ENCODE results near the gene PDE4DIP. TPM values are rescaled to one million over a fixed set of nuclear protein-coding genes. Genes with fewer than 3 reads are reported as not detected.
A peak's percentile ranks its signal among the peaks of the same experiment; 100 is the strongest.
"Not testable (repeated sequence)": the region's sequence is repeated elsewhere in the genome, so short reads cannot be mapped to it uniquely, and the experiment has no call there.

Gene PDE4DIP
- total RNA-seq, 8 experiments from 2014 or later, result 39.0 to 215 (median 64.9) TPM

DNA sequence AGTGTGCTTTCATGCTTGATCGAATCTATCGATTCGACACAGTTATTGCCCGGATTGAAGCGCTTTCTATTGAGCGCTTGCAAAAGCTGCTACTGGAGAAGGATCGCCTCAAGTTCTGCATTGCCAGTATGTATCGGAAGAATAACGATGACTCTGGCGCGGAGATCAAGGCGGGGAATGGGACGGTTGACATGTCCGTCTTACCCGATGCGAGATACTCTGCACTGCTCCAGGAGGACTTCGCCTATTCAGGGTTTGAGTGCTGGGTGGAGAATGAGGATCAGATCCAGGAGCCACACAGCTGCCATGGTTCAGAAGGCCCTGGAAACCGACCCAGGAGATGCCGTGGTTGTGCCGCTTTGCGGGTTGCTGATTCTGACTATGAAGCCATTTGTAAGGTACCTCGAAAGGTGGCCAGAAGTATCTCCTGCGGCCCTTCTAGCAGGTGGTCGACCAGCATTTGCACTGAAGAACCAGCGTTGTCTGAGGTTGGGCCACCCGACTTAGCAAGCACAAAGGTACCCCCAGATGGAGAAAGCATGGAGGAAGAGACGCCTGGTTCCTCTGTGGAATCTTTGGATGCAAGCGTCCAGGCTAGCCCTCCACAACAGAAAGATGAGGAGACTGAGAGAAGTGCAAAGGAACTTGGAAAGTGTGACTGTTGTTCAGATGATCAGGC, 108.8 kb downstream of the PDE4DIP start:
- in situ Hi-C loops (cut with MboI; ENCODE audit: low pct_unique_long_range_greater_than_20kb in 2 of 9, low sequenced_read_pairs in 9 of 9, unreplicated experiment in 9 of 9); H3K4me1 ChIP-seq (replicated peaks in 1 of 2); H3K27ac ChIP-seq: not testable (repeated sequence)
- ATAC-seq (replicated peaks in 6 of 8), result peak in 4 of 8 experiments; percentile 0 to 2 (median 2)
- peak overlapping the region; percentile 50 to 82 (median 56) for H3K4me3 ChIP-seq
- WGBS, 10 experiments, result no CpG with 5 or more reads among the region's 28 CpGs

DNA sequence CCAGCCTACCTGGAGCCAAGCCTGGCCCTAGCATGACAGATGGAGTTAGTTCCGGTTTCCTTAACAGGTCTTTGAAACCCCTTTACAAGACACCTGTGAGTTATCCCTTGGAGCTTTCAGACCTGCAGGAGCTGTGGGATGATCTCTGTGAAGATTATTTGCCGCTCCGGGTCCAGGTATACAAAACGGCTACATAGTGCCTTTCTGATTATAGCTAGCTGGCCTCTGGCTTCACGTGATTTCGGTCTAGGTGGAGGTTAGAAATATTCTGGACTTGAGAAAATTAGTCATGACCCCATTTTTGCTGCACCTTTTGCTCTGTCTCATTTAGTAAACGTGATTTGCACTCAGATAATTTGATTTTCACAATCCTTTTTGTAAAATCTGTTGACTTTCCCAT, 109.5 kb downstream of the PDE4DIP start:
- in situ Hi-C loops (cut with MboI; ENCODE audit: low pct_unique_long_range_greater_than_20kb in 2 of 9, low sequenced_read_pairs in 9 of 9, unreplicated experiment in 9 of 9); ATAC-seq (replicated peaks in 6 of 8); H3K4me1 ChIP-seq (replicated peaks in 1 of 2); H3K27ac ChIP-seq: not testable (repeated sequence)
- WGBS, 10 experiments, result 0 to 57% (median 22%) methylated on average over 1 to 6 of the region's 7 CpGs; no CpG with 5 or more reads in 2 of the 10 experiments
- H3K4me3 ChIP-seq, result peak overlapping the region; percentile 32 to 47 (median 45)

DNA sequence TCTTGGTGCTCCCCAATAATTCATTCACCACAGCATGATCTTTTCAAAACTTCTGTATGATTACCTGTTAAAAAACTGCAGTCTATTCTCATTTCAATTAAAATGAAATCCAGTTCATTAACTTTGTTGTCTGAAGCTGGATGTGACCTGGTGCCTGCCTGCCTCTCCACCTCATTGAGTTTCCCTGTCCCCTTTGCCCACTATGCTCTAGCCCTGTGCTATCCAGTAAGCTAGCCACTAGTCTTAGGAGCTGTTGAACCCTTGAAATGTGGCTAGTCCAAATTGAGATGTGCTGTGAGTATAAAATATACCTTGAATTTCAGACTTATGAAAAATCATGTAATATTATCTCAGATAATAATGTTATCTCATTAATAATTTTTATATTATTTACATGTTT, 114.1 kb downstream of the PDE4DIP start:
- H3K27ac ChIP-seq; in situ Hi-C loops (cut with MboI; ENCODE audit: low pct_unique_long_range_greater_than_20kb in 2 of 9, low sequenced_read_pairs in 9 of 9, unreplicated experiment in 9 of 9); H3K4me1 ChIP-seq (replicated peaks in 1 of 2); H3K4me3 ChIP-seq: not testable (repeated sequence)
- ATAC-seq (replicated peaks in 6 of 8), result peak in 5 of 8 experiments; percentile 40 to 53 (median 49)

DNA sequence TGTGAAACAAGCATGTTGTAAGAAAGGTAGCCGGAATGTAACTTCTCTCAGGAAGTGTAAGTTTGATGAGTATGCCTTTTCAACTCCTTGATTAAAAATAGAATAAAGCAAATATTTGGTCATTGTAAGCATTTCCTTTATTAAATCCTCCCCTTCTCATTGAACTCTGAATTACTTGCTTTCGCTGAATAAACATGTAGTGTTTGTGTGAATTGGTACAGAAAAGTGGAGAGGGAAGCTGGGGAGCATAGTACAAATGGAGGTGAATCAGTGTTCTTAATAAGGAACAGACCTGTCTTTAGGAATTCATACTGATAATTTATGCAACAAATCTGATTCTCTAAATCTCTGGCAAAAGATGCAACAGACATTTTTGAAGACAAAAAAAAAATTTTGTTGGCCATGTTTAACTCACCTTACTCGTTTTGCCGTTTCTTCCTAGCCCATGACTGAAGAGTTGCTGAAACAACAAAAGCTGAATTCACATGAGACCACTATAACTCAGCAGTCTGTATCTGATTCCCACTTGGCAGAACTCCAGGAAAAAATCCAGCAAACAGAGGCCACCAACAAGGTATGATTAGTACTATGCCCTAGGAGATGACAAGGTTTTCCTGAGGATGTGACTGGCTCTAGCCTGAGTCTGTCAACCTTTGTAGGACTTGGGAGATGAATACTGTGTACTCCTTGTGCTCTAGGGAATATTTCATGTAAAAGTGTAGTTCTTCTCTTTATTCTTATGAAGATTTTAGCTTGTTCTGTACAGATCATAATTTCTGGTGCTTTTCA, 116.2 kb downstream of the PDE4DIP start:
- no CpG with 5 or more reads among the region's 4 CpGs for WGBS, 10 experiments
- in situ Hi-C loops (cut with MboI; ENCODE audit: low pct_unique_long_range_greater_than_20kb in 2 of 9, low sequenced_read_pairs in 9 of 9, unreplicated experiment in 9 of 9); H3K27ac ChIP-seq; ATAC-seq (replicated peaks in 6 of 8); H3K4me1 ChIP-seq (replicated peaks in 1 of 2); H3K4me3 ChIP-seq: not testable (repeated sequence)

DNA sequence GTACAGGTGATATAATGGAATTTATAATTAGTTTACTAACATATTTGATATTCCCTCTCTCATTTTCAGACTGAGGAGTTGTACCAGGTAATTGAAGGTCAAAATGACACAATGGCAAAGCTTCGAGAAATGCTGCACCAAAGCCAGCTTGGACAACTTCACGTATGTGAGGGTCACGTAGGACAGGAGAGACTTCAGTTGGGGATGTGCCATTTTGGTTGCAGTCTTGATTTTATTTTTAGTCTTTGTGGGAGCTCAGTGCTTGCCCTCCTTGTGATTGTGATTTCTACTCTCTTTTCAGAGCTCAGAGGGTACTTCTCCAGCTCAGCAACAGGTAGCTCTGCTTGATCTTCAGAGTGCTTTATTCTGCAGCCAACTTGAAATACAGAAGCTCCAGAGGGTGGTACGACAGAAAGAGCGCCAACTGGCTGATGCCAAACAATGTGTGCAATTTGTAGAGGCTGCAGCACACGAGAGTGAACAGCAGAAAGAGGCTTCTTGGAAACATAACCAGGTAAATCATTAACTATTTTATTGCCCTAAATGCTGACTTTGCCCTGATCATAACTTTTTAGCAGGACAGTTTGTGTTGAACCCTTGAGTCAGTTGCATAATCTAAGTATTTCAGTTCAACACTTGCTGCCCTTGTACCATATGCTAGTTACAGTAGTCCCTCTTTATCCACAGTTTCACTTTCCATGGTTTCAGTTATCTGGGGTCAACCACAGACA, 118.1 kb downstream of the PDE4DIP start:
- WGBS, 10 experiments, result no CpG with 5 or more reads among the region's 6 CpGs

DNA sequence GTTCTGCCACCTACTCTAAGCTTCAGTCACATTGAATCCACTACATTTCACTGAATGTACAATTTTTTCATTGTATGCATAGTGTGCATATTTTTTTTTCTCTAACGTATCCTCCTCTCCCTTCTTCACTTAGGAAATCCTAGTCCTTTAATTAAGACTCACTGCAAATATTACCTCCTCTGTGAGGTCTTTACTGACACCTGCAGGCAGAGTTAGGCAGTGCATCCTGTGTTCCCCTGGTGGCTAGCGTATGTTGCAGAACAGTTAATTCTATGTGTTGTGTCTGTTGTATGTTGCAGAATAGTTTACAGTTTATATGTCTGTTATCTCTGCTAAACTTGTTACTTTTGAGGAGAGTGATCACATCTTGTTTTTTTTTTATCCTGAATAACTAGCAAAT, 121.9 kb downstream of the PDE4DIP start:
- no CpG with 5 or more reads among the region's 2 CpGs for WGBS, 10 experiments
- H3K27ac ChIP-seq; H3K4me3 ChIP-seq; H3K4me1 ChIP-seq (replicated peaks in 1 of 2); in situ Hi-C loops (cut with MboI; ENCODE audit: low pct_unique_long_range_greater_than_20kb in 2 of 9, low sequenced_read_pairs in 9 of 9, unreplicated experiment in 9 of 9): not testable (repeated sequence)
- peak; percentile 65 to 91 (median 88) for ATAC-seq (replicated peaks in 6 of 8)

More for the DNA sequence above, 118.1 kb downstream of the PDE4DIP start:
- in situ Hi-C loops (cut with MboI; ENCODE audit: low pct_unique_long_range_greater_than_20kb in 2 of 9, low sequenced_read_pairs in 9 of 9, unreplicated experiment in 9 of 9); H3K4me3 ChIP-seq; ATAC-seq (replicated peaks in 6 of 8); H3K4me1 ChIP-seq (replicated peaks in 1 of 2); H3K27ac ChIP-seq: not testable (repeated sequence)

DNA sequence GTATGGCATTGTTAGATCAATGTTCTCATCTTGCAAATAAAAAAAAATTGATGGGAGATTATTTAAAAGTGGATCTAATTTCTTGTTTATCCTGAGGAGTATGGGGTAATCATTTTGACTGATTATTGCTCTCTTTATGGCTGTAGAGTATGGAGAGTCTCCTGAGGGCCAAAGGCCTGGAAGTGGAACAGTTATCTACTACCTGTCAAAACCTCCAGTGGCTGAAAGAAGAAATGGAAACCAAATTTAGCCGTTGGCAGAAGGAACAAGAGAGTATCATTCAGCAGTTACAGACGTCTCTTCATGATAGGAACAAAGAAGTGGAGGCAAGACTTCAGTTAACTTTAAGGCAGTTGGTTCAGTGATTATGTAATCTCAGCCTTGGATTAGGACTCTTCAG, 123.4 kb downstream of the PDE4DIP start:
- ATAC-seq (replicated peaks in 6 of 8); H3K27ac ChIP-seq; H3K4me3 ChIP-seq; in situ Hi-C loops (cut with MboI; ENCODE audit: low pct_unique_long_range_greater_than_20kb in 2 of 9, low sequenced_read_pairs in 9 of 9, unreplicated experiment in 9 of 9); H3K4me1 ChIP-seq (replicated peaks in 1 of 2): not testable (repeated sequence)
- whole genome bisulfite sequencing, 10 experiments, result no CpG with 5 or more reads among the region's 2 CpGs

DNA sequence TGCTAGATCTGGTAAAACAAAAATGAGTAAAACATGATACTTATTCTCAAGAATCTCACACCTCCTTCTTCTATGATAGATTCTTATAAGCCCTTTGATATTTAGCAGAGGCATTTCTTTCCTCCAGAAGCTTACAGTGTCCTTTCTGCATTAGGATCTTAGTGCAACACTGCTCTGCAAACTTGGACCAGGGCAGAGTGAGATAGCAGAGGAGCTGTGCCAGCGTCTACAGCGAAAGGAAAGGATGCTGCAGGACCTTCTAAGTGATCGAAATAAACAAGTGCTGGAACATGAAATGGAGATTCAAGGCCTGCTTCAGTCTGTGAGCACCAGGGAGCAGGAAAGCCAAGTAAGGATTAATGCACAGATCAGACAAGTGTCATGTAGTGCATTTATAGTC, 124.5 kb downstream of the PDE4DIP start:
- H3K4me1 ChIP-seq (replicated peaks in 1 of 2); ATAC-seq (replicated peaks in 6 of 8); in situ Hi-C loops (cut with MboI; ENCODE audit: low pct_unique_long_range_greater_than_20kb in 2 of 9, low sequenced_read_pairs in 9 of 9, unreplicated experiment in 9 of 9); H3K27ac ChIP-seq; H3K4me3 ChIP-seq: not testable (repeated sequence)
- no CpG with 5 or more reads among the region's 3 CpGs for WGBS, 10 experiments

DNA sequence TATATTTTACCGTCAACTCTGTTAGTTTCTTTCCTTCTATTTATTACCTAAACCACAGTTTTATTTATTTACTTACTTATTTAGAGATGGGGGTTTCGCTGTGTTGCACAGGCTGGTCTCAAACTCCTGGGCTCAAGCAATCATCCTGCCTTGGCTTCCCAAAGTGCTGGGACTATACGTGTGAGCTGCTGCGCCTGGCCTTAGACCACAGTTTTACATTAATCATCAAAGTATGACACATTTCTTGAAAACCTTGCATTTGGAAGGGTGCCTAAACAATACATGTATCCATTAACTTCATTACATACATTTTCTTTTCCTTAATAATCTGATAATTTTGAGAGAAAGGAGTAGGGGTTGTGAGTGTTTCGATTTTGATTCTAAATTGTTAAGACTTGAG, 124.9 kb downstream of the PDE4DIP start:
- H3K27ac ChIP-seq; H3K4me3 ChIP-seq; ATAC-seq (replicated peaks in 6 of 8); H3K4me1 ChIP-seq (replicated peaks in 1 of 2); in situ Hi-C loops (cut with MboI; ENCODE audit: low pct_unique_long_range_greater_than_20kb in 2 of 9, low sequenced_read_pairs in 9 of 9, unreplicated experiment in 9 of 9): not testable (repeated sequence)
- WGBS, 10 experiments, result no CpG with 5 or more reads among the region's 5 CpGs

DNA sequence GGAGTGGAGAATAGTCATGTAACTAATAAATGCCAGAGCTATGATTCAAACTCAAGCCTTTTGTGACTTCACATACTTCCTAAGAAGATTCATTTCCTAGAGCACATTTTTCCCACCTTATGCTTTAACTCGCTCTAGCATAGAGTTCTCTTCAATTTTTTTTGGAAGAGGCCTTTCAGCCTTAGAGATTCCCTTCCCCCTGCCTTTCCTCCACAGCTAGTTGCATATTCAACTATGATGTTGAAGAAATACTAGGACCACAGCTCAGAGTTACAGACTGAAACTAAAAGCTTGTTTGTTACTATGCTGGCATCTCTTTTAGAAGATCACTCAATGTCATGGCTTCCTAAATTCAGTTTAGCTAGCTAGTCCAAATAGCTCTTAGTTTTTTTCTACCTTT, 131.2 kb downstream of the PDE4DIP start:
- H3K4me1 ChIP-seq (replicated peaks in 1 of 2); in situ Hi-C loops (cut with MboI; ENCODE audit: low pct_unique_long_range_greater_than_20kb in 2 of 9, low sequenced_read_pairs in 9 of 9, unreplicated experiment in 9 of 9); H3K27ac ChIP-seq; H3K4me3 ChIP-seq: not testable (repeated sequence)
- ATAC-seq (replicated peaks in 6 of 8), result peak in 2 of 8 experiments; percentile 45 to 70
- 14 to 83% (median 57%) methylated on average over 1 of the region's 1 CpG; no CpG with 5 or more reads in 7 of the 10 experiments for WGBS, 10 experiments

DNA sequence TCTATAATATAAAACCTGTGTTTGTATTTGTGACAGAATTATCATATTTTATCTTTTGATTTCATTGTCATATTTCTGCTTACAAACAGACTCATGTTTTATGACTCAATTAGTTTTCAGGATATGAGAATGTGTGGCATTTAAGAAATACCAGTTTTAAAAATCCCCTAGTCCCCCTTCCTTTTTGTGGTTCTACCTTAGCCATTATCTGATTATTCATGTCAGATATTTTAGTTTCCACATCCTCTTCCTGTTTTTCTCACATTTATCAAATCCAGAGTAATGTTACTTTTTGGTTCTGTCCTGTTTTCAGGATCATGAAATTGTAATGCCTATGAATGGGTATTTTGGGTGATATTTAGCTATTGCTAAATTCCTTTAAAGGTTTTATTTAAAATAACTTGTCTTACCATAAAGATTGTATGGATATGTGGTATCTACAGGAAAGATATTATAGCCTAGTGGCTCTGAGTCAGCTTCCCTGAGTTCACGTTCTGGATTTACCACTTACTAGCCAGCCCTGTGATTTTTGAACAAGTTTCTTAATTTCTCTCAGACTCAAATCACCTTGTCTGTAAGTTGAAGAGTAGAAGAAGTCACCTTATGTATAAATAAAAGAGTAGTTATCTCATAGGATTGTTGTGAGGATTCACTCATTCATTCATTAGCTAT, 131.8 kb downstream of the PDE4DIP start:
- H3K4me3 ChIP-seq; H3K4me1 ChIP-seq (replicated peaks in 1 of 2); H3K27ac ChIP-seq; ATAC-seq (replicated peaks in 6 of 8); in situ Hi-C loops (cut with MboI; ENCODE audit: low pct_unique_long_range_greater_than_20kb in 2 of 9, low sequenced_read_pairs in 9 of 9, unreplicated experiment in 9 of 9): not testable (repeated sequence)
- no CpG with 5 or more reads among the region's 1 CpG for WGBS, 10 experiments

DNA sequence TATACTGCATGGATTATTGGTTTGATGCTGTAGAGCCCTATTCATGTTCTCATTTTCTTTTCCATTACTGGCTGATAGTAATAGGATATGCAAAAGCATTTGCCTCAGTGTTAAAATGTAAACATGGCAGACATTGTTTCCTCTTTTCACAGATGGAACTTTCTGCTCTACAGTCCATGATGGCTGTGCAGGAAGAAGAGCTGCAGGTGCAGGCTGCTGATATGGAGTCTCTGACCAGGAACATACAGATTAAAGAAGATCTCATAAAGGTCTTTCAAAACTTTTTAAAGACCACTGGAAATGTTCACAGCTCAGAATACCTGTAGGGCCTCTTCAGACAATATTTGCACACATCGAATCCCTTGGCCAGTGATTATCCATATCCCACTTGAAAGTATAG, 133.6 kb downstream of the PDE4DIP start:
- H3K4me3 ChIP-seq; H3K27ac ChIP-seq; H3K4me1 ChIP-seq (replicated peaks in 1 of 2); ATAC-seq (replicated peaks in 6 of 8); in situ Hi-C loops (cut with MboI; ENCODE audit: low pct_unique_long_range_greater_than_20kb in 2 of 9, low sequenced_read_pairs in 9 of 9, unreplicated experiment in 9 of 9): not testable (repeated sequence)
- WGBS, 10 experiments, result 80 to 100% (median 100%) methylated on average over 1 of the region's 1 CpG; no CpG with 5 or more reads in 3 of the 10 experiments

DNA sequence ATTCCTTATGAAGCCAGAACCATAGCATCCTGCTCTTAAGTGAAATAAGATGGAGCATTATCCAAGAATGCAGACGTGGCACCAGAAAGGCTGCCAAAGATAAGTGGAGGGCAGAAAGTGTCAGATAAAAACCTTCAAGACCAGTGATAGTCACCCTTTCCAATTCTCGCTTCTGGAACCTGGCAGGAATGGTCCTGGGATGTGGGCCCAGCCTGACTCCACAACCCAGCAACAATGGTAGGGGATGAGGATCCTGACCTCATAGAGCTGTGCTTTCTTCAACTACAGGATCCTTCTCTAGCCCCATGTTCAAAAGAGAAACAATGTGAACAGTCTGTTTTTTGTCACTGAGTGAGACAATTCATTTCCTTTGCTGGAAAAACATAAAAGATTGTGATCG, 145.2 kb downstream of the PDE4DIP start:
- in situ Hi-C loops (cut with MboI; ENCODE audit: low pct_unique_long_range_greater_than_20kb in 2 of 9, low sequenced_read_pairs in 9 of 9, unreplicated experiment in 9 of 9); H3K4me3 ChIP-seq; ATAC-seq (replicated peaks in 6 of 8); H3K4me1 ChIP-seq (replicated peaks in 1 of 2); H3K27ac ChIP-seq: not testable (repeated sequence)
- WGBS, 10 experiments, result 60 to 100% (median 94%) methylated on average over 1 to 2 of the region's 3 CpGs; no CpG with 5 or more reads in 4 of the 10 experiments
